Measurements from ENCODE around the gene ANAPC10. TPM values are rescaled to one million over a fixed set of nuclear protein-coding genes. Genes with fewer than 3 reads are reported as not detected.
"Not testable (repeated sequence)": the region's sequence is repeated elsewhere in the genome, so short reads cannot be mapped to it uniquely, and the experiment has no call there.

The ANAPC10 gene
- total and polyA plus RNA-seq, 2 experiments from 2014 or later = 20.1 to 26.9 TPM

DNA sequence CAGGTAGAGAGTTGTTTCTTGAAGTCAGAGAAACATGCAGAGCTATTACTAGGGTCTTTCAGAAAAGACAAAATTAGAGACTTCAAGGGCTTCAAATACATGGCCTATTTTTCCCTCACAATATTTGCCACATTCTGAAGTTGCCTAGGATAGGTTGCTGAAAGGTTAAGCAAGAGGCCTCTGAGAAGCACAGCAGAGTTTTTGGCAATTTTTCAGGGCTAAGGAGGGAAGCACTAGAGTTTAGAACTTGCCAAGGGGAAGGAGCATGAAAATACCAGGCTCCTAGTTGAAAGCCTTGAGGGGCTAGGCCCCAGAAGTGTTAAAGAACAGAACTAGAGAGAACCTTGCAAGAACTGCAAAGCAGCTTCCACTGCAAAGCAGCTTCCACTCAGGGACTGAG, 86.4 kb downstream of the ANAPC10 start:
- peak in 1 of 2 donors; percentile 65 for DNase-seq (ENCODE audit: low read depth in 1 of 2, low spot score in 1 of 2)
- H3K27me3 ChIP-seq = no peaks in the 10 kb centered on the region
- no peak overlapping the region for H3K4me3 ChIP-seq
- TF ChIP-seq, protein P1, sequence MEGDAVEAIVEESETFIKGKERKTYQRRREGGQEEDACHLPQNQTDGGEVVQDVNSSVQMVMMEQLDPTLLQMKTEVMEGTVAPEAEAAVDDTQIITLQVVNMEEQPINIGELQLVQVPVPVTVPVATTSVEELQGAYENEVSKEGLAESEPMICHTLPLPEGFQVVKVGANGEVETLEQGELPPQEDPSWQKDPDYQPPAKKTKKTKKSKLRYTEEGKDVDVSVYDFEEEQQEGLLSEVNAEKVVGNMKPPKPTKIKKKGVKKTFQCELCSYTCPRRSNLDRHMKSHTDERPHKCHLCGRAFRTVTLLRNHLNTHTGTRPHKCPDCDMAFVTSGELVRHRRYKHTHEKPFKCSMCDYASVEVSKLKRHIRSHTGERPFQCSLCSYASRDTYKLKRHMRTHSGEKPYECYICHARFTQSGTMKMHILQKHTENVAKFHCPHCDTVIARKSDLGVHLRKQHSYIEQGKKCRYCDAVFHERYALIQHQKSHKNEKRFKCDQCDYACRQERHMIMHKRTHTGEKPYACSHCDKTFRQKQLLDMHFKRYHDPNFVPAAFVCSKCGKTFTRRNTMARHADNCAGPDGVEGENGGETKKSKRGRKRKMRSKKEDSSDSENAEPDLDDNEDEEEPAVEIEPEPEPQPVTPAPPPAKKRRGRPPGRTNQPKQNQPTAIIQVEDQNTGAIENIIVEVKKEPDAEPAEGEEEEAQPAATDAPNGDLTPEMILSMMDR (IDR thresholded peaks at IDR 0.05; ENCODE audit: low read depth, low read length) = no peak
- H3K36me3 ChIP-seq = no peaks in the 10 kb centered on the region
- no peaks in the 10 kb centered on the region for H3K9me3 ChIP-seq (ENCODE audit: low read depth)
- H3K27ac ChIP-seq = peak overlapping the region; percentile 57
- no peaks in the 10 kb centered on the region for H3K4me1 ChIP-seq (ENCODE audit: low read depth)

DNA sequence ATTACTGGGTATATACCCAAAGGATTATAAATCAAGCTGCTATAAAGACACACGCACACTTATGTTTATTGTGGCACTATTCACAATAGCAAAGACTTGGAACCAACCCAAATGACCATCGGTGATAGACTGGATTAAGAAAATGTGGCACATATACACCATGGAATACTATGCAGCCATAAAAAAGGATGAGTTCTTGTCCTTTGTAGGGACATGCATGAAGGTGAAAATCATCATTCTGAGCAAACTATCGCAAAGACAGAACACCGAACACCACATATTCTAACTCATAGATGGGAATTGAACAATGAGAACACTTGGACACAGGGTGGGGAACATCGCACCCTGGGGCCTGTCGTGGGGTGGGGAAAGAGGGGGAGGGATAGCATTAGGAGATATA, 87.7 kb downstream of the ANAPC10 start:
- H3K9me3 ChIP-seq (ENCODE audit: low read depth); H3K36me3 ChIP-seq; H3K4me1 ChIP-seq (ENCODE audit: low read depth); H3K4me3 ChIP-seq; DNase-seq (ENCODE audit: low read depth in 1 of 2, low spot score in 1 of 2); H3K27me3 ChIP-seq; H3K27ac ChIP-seq: not testable (repeated sequence)

DNA sequence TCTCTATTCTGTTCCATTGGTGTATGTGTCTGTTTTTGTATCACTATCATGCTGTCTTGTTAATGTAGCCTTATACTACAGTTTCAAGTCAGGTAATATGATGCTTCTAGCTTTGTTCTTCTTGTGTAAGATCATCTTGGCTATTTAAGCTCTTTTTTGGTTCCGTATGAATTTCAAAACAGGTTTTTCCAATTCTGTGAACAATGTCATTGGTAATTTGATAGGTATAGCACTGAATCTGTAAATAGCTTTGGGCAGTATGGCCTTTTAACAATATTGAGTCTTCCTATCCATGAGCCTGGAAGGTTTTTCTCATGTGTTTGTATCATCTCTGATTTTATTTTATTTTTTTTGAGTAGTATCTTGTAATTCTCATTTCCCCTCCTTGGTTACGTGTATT, 94.3 kb downstream of the ANAPC10 start:
- Histone ChIP-seq H3K27me3 (no peaks in the 10 kb centered on the region), H3K4me1 (ENCODE audit: low read depth) (no peaks in the 10 kb centered on the region), H3K36me3 (no peaks in the 10 kb centered on the region), H3K4me3 (no peak overlapping the region), H3K27ac (no peak overlapping the region), H3K9me3 (ENCODE audit: low read depth) (no peaks in the 10 kb centered on the region)
- no peak for DNase-seq (ENCODE audit: low read depth in 1 of 2, low spot score in 1 of 2)
- TF ChIP-seq, protein P1 (IDR thresholded peaks at IDR 0.05; ENCODE audit: low read depth, low read length) = no peak

DNA sequence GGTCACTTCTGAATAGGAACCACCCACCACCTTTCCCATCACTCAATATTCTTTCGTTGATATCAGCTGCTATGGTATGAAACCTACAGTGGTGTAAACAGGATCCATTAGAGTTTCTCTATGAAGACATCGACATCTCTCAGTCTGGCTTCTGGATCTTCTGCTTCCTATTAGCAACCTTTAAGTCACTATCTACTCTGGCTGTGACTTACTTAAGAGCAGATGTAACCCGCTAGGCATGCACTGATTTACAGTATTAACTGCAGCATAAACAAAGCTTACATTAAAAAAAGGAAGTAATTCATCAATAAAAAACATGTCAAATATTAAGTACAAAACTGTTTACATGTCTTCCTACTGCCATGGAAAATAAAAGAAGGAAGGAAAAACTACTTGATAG, 96.4 kb downstream of the ANAPC10 start:
- Histone ChIP-seq H3K27ac (no peak overlapping the region), H3K4me1 (ENCODE audit: low read depth) (no peaks in the 10 kb centered on the region), H3K27me3 (no peaks in the 10 kb centered on the region), H3K36me3 (no peaks in the 10 kb centered on the region), H3K9me3 (ENCODE audit: low read depth) (no peaks in the 10 kb centered on the region), H3K4me3 (no peak overlapping the region)
- DNase-seq (ENCODE audit: low read depth in 1 of 2, low spot score in 1 of 2) = no peak
- TF ChIP-seq, protein P1 (IDR thresholded peaks at IDR 0.05; ENCODE audit: low read depth, low read length) = no peak

DNA sequence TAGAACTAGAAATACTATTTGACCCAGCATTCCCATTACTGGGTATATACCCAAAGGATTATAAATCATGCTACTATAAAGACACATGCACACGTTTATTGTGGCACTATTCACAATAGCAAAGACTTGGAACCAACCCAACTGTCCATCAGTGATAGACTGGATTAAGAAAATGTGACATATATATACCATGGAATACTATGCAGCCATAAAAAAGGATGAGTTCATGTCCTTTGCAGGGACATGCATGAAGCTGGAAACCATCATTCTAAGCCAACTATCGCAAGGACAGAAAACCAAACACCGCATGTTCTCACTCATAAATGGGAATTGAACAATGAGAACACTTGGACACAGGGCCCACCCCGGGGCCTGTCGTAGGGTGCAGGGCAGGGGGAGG, 97.3 kb downstream of the ANAPC10 start:
- not testable (repeated sequence) for DNase-seq (ENCODE audit: low read depth in 1 of 2, low spot score in 1 of 2); H3K36me3 ChIP-seq; H3K27me3 ChIP-seq; H3K4me3 ChIP-seq; H3K4me1 ChIP-seq (ENCODE audit: low read depth); H3K9me3 ChIP-seq (ENCODE audit: low read depth); H3K27ac ChIP-seq

DNA sequence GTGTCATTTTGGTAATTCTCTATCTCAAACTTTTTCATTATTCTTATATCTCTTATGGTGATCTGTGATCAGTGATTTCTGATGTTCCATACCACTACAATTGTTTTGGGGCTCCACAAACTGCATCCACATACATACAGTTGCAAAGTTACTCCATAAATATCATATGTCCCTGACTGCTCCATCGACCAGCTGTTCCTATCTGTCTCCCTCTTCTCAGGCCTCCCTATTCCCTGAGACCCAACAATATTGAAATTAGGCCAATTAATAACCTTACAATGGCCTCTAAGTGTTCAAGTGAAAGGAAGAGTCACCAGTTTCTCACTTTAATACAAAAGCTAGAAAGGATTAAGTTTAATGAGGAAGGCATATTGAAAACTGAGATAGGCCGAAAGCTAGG, 108.7 kb downstream of the ANAPC10 start:
- TF ChIP-seq, protein P1 (IDR thresholded peaks at IDR 0.05; ENCODE audit: low read depth, low read length) = no peak
- Histone ChIP-seq H3K27ac (peak overlapping the region; percentile 66), H3K4me1 (ENCODE audit: low read depth) (peaks cover 12% of the 10 kb centered on the region), H3K9me3 (ENCODE audit: low read depth) (no peaks in the 10 kb centered on the region), H3K4me3 (no peak overlapping the region), H3K36me3 (no peaks in the 10 kb centered on the region), H3K27me3 (no peaks in the 10 kb centered on the region)
- no peak for DNase-seq (ENCODE audit: low read depth in 1 of 2, low spot score in 1 of 2)

DNA sequence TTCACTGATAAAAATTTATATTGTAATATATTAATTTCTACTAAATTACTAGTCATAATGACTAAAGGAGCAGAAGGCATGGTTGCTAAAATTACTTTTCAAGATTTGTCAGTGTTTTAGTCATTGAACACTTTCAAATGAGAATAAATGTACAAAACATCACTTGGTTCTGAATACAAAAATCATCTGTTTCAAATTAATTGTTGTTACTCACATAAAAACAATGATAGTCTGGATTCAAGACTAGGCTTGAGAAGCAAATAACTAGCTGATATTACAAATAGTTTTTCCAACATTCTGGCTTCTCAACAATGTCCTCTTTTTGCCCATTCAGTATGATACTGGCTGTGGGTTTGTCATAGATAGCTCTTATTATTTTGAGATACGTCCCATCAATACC, 112.5 kb downstream of the ANAPC10 start:
- H3K27me3 ChIP-seq = no peaks in the 10 kb centered on the region
- no peak for DNase-seq (ENCODE audit: low read depth in 1 of 2, low spot score in 1 of 2)
- no peaks in the 10 kb centered on the region for H3K36me3 ChIP-seq
- H3K4me1 ChIP-seq (ENCODE audit: low read depth) = no peaks in the 10 kb centered on the region
- TF ChIP-seq, protein P1 (IDR thresholded peaks at IDR 0.05; ENCODE audit: low read depth, low read length) = no peak
- no peaks in the 10 kb centered on the region for H3K9me3 ChIP-seq (ENCODE audit: low read depth)
- H3K4me3 ChIP-seq = no peak overlapping the region
- no peak overlapping the region for H3K27ac ChIP-seq

Data from cardiac muscle cell (in vitro differentiated cells and primary cell).